SK-N-DZ (cell line): ENCODE measurements around the gene DIS3L.

Source experiments
- small RNA-seq, 2 experiments: library from RNA; depleted of rRNA; stranded (forward); fragments of <200 nt; gene quantifications; one replicate each; pipeline ENCODE3, GENCODE V24; 2014

DIS3L gene

Small RNA genes lying within 50 kb of the gene (small RNA-seq; reads per million reads assigned to genes)
- gene RF00019 (0 reads per million in 2 experiments), gene SCARNA14 (5.9 to 17.9 reads per million in 2 experiments)
